IMR-90 (cell line): ENCODE results near the gene VAV3. TPM values are rescaled to one million over a fixed set of nuclear protein-coding genes. Genes with fewer than 3 reads are reported as not detected.
A peak's percentile ranks its signal among the peaks of the same experiment; 100 is the strongest.

Source experiments
- ATAC-seq: fragments of 200-7000 bp; cut with Tn5 transposase; 2 replicates; pipeline ENCODE4 v1.9.1; 2020; ENCODE audit warnings: low read depth, mild to moderate bottlenecking, moderate library complexity
- BruUV-seq: library from RNA; stranded (reverse); fragments of 400-500 nt; replicated peaks from 2 replicates; lab custom pipeline; 2021; lab: Mats Ljungman, UMichigan
- CTCF ChIA-PET: fragments of 300-600 bp; formaldehyde crosslinking; extraction: SDS; loops from one replicate; lab custom pipeline; 2021; ENCODE audit warnings: antibody characterized with exemption; lab: Yijun Ruan, JAX
- POLR2A ChIA-PET: fragments of 300-600 bp; sonication (Branson Sonifier 250); formaldehyde crosslinking; loops from one replicate; lab custom pipeline; 2022; ENCODE audit warnings: antibody characterized with exemption; ENCODE audit not compliant: unreplicated experiment; lab: Charles Lee
- DNase-seq: peaks from one replicate; pipeline ENCODE4 v3.0.0; 2013
- H2AFZ ChIP-seq: replicated peaks from 2 replicates; pipeline ENCODE3; 2013; ENCODE audit warnings: low read length, mild to moderate bottlenecking; ENCODE audit not compliant: poor library complexity
- H2AK5ac ChIP-seq: 2 replicates; pipeline ENCODE4 v1.6.1; 2013; ENCODE audit warnings: low read depth, low read length, inconsistent platforms
- H2AK9ac ChIP-seq: replicated peaks from 2 replicates; pipeline ENCODE3; 2013; ENCODE audit warnings: mild to moderate bottlenecking, low read depth, low read length, moderate library complexity; ENCODE audit not compliant: poor library complexity
- H2BK120ac ChIP-seq: 2 replicates; pipeline ENCODE4 v1.6.1; 2013; ENCODE audit warnings: low read depth, low read length, inconsistent platforms
- H2BK15ac ChIP-seq: 3 replicates; pipeline ENCODE4 v1.6.1; 2013; ENCODE audit warnings: low read depth, low read length, inconsistent platforms
- H2BK20ac ChIP-seq: 2 replicates; pipeline ENCODE4 v1.6.1; 2013; ENCODE audit warnings: low read depth, mild to moderate bottlenecking, inconsistent platforms, low read length, moderate library complexity
- H2BK5ac ChIP-seq: 2 replicates; pipeline ENCODE4 v1.6.1; 2013; ENCODE audit warnings: mild to moderate bottlenecking, low read depth, low read length, inconsistent platforms; ENCODE audit not compliant: poor library complexity, severe bottlenecking
- H3K14ac ChIP-seq: replicated peaks from 2 replicates; pipeline ENCODE4 v1.6.1; 2013; ENCODE audit warnings: low read depth, low read length, inconsistent platforms
- H3K18ac ChIP-seq: 2 replicates; pipeline ENCODE4 v1.6.1; 2013; ENCODE audit warnings: low read depth, low read length, control low read depth
- H3K23ac ChIP-seq: 2 replicates; pipeline ENCODE4 v1.6.1; 2013; ENCODE audit warnings: low read depth, low read length, inconsistent platforms
- H3K27ac ChIP-seq: 2 replicates; pipeline ENCODE4 v1.5.1; 2013; ENCODE audit warnings: mild to moderate bottlenecking, control low read depth, low read length; ENCODE audit not compliant: insufficient read depth
- H3K27me3 ChIP-seq: 2 replicates; pipeline ENCODE4 v1.6.1; 2013; ENCODE audit warnings: low read length; ENCODE audit not compliant: control insufficient read depth, insufficient read depth
- H3K36me3 ChIP-seq: 2 replicates; pipeline ENCODE4 v1.6.1; 2013; ENCODE audit warnings: low read length, mixed read lengths; ENCODE audit not compliant: control insufficient read depth, insufficient read depth
- H3K4ac ChIP-seq: 2 replicates; pipeline ENCODE4 v1.6.1; 2013; ENCODE audit warnings: low read depth, low read length, inconsistent platforms
- H3K4me1 ChIP-seq: 2 replicates; pipeline ENCODE4 v1.6.1; 2013; ENCODE audit warnings: low read length, mixed read lengths; ENCODE audit not compliant: control insufficient read depth, insufficient read depth
- H3K4me2 ChIP-seq: 2 replicates; pipeline ENCODE4 v1.6.1; 2013; ENCODE audit warnings: low read depth, mild to moderate bottlenecking, control low read depth, low read length, moderate library complexity
- H3K4me3 ChIP-seq: 2 replicates; pipeline ENCODE4 v1.5.1; 2013; ENCODE audit warnings: low read depth, mild to moderate bottlenecking, control low read depth, low read length, moderate library complexity; ENCODE audit not compliant: insufficient read depth
- H3K56ac ChIP-seq: 2 replicates; pipeline ENCODE4 v1.6.1; 2013; ENCODE audit warnings: low read length, inconsistent platforms; ENCODE audit not compliant: insufficient read depth; ENCODE audit errors: extremely low read depth
- H3K79me1 ChIP-seq, 2 experiments: 2 replicates each; pipeline ENCODE4 v1.6.1; 2013; ENCODE audit warnings: low read length in 2 of 2, inconsistent platforms in 1 of 2, low read depth in 1 of 2
- H3K9ac ChIP-seq: 2 replicates; pipeline ENCODE4 v1.6.1; 2013; ENCODE audit warnings: low read depth, low read length, control low read depth
- H3K9me1 ChIP-seq: 2 replicates; pipeline ENCODE4 v1.6.1; 2013; ENCODE audit warnings: low read length, inconsistent platforms; ENCODE audit not compliant: insufficient read depth
- H3K9me3 ChIP-seq: 2 replicates; pipeline ENCODE4 v1.6.1; 2013; ENCODE audit warnings: low read length; ENCODE audit not compliant: control insufficient read depth, insufficient read depth
- H4K20me1 ChIP-seq: 2 replicates; pipeline ENCODE4 v1.6.1; 2013; ENCODE audit warnings: low read length, inconsistent platforms; ENCODE audit not compliant: insufficient read depth
- H4K5ac ChIP-seq: 2 replicates; pipeline ENCODE4 v1.6.1; 2013; ENCODE audit warnings: mild to moderate bottlenecking, low read depth, low read length, control low read depth
- H4K8ac ChIP-seq, 2 experiments: 2 replicates each; pipeline ENCODE4 v1.6.1; 2013; ENCODE audit warnings: low read depth in 2 of 2, low read length in 2 of 2, control low read depth in 1 of 2, inconsistent platforms in 1 of 2
- H4K91ac ChIP-seq: 2 replicates; pipeline ENCODE4 v1.6.1; 2013; ENCODE audit warnings: low read depth, low read length, inconsistent platforms; ENCODE audit not compliant: insufficient read depth
- CEBPB ChIP-seq: IDR thresholded peaks from 2 replicates; pipeline ENCODE4 v1.6.1; 2012; ENCODE audit warnings: low read depth, low read length, improper control_type of control experiment
- MAFK ChIP-seq: IDR thresholded peaks from 2 replicates; pipeline ENCODE4 v1.6.1; 2012; ENCODE audit warnings: low read depth, low read length, improper control_type of control experiment
- WGBS, 2 experiments: methylation state at CpG; one replicate each; pipeline versions ENCODE4 v1.1.5 to v1.1.7; 2013; ENCODE audit warnings: missing lambda C conversion rate in 2 of 2; ENCODE audit not compliant: insufficient read length in 1 of 2; ENCODE audit errors: extremely low coverage in 2 of 2; 5-methylcytosine and 5-hydroxymethylcytosine counted together
- dilution Hi-C: fragments of 300-500 bp; cut with HindIII; formaldehyde crosslinking; loops from one replicate; pipeline ENCODE4 v1.14.3; 2018; ENCODE audit warnings: low sequenced_read_pairs; ENCODE audit not compliant: unreplicated experiment
- in situ Hi-C: fragments of 300-500 bp; cut with MboI; formaldehyde crosslinking; loops from 3 replicates; pipeline ENCODE4 v1.14.3; 2019; ENCODE audit warnings: low sequenced_read_pairs, inconsistent platforms, mixed read lengths
- intact Hi-C: fragments of 100-400 bp; cut with micrococcal nuclease; formaldehyde crosslinking; loops from 2 replicates; pipeline ENCODE4 v1.10.0; 2022
- polyA plus RNA-seq, 3 experiments: library from polyadenylated mRNA; depleted of rRNA; stranded (reverse); fragments of >200 nt; gene quantifications; 2 replicates each; pipeline ENCODE4 v1.2.3, GENCODE V29; 2012; ENCODE audit warnings: low replicate concordance in 1 of 3
- total RNA-seq: library from RNA; depleted of rRNA; stranded (reverse); fragments of >200 nt; gene quantifications from 2 replicates; pipeline ENCODE4 v1.2.3, GENCODE V29; 2012

VAV3 gene
- total and polyA plus RNA-seq, 2 of the 4 experiments (the other 2 are of a cell fraction): 0.12 to 0.18 TPM

DNA sequence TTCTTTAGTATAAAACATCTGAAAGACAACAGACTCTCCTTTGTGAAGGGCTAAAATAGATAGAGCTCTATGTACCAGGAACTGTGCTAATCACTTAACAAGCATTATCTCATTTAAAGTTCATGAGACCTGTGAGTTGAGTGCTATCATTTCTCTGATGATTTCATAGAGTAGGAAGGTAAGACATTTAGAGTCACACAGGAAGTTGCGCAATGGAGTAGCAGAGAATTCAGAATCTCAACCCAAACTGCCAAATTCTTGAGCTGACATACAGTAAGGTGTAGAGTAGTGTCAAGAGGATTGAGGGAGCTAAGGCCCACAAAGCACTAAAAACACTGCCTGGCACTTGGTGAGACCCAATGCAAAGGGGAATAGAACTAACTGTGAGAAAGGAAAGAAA is 439.8 kb downstream of the VAV3 start:
- Histone ChIP-seq H2AFZ (no peak overlapping the region), H3K36me3 (no peaks in the 10 kb centered on the region), H2AK9ac (no peak overlapping the region), H3K4ac (no peak overlapping the region), H3K27ac (no peak overlapping the region), H3K4me3 (no peak overlapping the region), H4K8ac (no peak overlapping the region), H3K9me1 (no peaks in the 10 kb centered on the region), H3K56ac (no peak overlapping the region), H2AK5ac (no peak overlapping the region), H4K91ac (no peak overlapping the region), H2BK120ac (no peak overlapping the region), H3K18ac (no peak overlapping the region), H3K4me1 (no peaks in the 10 kb centered on the region), H2BK20ac (no peak overlapping the region), H3K4me2 (no peak overlapping the region), H4K5ac (no peak overlapping the region), H2BK15ac (no peak overlapping the region), H3K27me3 (no peaks in the 10 kb centered on the region), H3K79me1 (no peaks in the 10 kb centered on the region), H3K9ac (no peak overlapping the region), H4K20me1 (no peaks in the 10 kb centered on the region), H3K9me3 (no peaks in the 10 kb centered on the region), H2BK5ac (no peak overlapping the region), H3K14ac (no peak overlapping the region), H3K23ac (no peak overlapping the region)
- ATAC-seq (no peak), DNase-seq (no peak)
- intact Hi-C loops (loop anchor here (10.0 kb wide), 1 partner anchor 230 kb away; no protein-coding TSS in a partner anchor), dilution Hi-C loops (no loop called here), in situ Hi-C loops (no loop called here)
- ChIA-PET CTCF (no interaction called here), POLR2A (no interaction called here)
- TF ChIP-seq CEBPB: peak; percentile 89
- no peak for TF ChIP-seq MAFK
- no TSS peak for BruUV-seq
- WGBS, 2 experiments: no CpG with 5 or more reads among the region's 1 CpG
